Mesenteric fat pad (tissue), 1 donor: ENCODE results near the gene GAK. TPM values are rescaled to one million over a fixed set of nuclear protein-coding genes. Genes with fewer than 3 reads are reported as not detected.

ENCODE experiments used
- DNase-seq: peaks from one replicate; pipeline ENCODE4 v3.0.0-alpha.2; 2020; ENCODE audit warnings: low spot score
- total RNA-seq: library from RNA; stranded (reverse); fragmentation: NEBNext Ultra II Directional; extraction: Animal tissue kit (Norgen Biotek cat#: 25700); gene quantifications from one replicate; pipeline ENCODE4 v1.2.1, GENCODE V29; 2021
- donor health status: DM: yes; HTN: yes; CAD: no.

The GAK gene
- total RNA-seq, 1 donor from 2014 or later = 91.3 TPM

DNA sequence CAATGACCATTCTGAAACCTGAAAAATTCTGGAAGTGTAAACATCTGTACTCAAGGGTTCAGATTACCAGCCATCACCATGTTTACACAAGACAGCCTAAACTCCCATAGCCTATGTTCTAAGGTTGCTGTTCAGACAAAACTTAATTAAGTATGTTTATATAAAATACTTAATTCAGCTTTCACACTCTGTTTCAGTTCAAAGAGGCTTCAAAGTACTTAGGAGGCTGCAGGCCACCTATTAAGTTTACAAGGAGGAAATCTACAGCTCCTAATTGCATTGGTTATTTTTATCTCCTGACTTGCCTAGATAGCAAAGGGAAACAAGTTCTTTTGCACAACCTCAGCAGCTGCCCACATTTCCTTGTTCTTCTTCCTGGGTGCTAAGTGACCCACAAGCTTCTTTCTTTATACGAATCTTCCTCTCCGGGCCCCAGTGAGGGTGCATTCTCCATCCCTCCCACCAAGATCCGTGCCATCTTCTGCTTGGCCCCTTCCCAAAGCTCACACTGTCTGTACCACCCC lies 2.0 kb downstream of the GAK start:
- peak; percentile 20 for DNase-seq

DNA sequence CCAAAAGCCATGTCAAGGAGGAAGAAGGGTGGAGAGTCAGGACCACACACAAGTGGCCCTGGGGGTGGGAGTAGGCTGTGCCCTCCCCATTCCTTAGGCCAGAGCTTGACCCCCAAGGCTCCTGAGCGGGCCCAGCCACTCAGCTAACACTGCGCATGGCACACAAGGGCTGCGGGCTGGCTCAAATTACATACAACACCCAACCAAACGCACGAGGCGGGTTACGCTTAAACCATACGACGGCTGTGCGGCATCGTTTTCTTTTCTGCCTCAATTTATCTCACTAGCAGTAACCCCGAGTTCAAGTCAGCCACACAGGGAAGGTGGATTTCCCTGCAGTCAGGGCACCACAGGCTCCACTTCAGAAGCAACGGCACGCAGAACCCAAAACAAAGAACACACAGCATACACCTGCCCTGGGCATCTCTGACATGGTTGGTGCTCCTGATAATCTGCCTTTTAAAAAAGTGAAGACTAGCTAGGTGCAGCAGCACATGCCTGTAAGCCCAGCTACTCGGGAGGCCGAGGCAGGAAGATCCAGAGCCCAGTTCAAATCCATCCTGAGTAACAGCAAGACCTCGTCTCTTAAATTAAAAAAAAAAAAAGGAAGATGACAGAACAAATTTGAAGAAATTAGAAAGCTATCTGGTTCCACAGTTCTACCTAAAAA lies 2.9 kb downstream of the GAK start:
- DNase-seq = peak; percentile 71

DNA sequence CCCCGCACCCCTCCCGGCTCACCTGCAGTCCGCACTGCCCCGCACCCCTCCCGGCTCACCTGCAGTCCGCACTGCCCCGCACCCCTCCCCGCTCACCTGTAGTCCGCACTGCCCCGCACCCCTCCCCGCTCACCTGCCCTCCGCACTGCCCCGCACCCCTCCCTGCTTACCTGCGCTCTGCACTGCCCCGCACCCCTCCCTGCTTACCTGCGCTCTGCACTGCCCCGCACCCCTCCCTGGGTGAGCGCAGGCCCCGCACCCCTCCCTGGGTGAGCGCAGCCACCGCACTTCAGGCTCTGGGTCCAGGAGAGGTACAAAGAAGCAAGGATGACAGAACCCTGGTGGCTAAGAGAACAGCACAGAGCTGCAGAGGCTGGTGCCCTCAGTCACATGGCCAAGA lies 4.5 kb downstream of the GAK start:
- peak; percentile 78 for DNase-seq

DNA sequence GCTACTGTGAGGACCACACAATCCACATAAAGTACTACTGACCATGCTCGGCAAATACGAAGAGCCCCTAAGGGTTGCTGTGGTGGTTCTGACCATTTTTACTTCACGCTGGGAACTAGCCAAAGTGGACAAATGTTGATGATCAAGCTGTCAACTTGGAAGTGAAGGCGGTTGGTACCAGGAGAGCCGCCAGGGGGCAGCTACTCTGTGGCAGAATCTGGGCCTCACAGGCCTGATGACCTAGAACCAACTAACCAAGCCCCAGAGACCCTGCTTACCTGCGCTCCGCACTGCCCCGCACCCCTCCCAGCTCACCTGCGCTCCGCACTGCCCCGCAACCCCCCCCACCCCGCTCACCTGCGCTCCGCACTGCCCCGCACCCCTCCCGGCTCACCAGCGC lies 5.6 kb downstream of the GAK start:
- DNase-seq = peak; percentile 51

DNA sequence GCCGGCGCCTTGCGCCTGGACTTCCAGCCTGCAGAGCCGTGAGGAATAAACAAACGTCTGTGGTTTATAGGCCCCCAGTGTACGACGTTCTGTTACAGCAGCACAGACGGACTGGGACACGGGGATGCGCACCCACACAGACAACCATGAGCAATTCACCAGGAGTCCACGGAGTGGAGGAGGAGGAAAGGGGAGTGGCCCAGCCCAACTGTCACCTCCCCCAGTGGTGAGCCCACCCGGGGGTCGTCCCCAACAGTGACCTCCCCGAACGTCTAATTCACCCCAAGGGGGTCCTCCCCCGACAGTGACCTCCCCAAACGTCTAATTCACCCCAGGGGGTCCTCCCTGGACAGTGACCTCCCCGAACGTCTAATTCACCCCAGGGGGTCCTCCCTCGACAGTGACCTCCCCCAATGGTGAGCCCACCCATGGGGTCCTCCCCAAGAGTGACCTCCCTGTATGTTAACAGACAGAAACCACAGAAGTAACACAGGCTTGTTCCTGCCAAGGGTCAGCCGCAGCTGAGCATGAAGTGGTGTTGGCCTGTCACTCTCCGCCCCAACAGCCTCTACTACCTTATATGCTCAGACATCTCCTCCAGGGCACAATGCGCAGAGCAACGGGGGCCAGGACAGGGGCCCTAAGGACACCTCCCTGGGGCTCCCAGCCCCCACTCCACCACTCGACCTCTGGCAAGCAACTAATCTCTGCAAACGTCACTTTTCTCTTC lies 6.2 kb downstream of the GAK start:
- peak; percentile 55 for DNase-seq

DNA sequence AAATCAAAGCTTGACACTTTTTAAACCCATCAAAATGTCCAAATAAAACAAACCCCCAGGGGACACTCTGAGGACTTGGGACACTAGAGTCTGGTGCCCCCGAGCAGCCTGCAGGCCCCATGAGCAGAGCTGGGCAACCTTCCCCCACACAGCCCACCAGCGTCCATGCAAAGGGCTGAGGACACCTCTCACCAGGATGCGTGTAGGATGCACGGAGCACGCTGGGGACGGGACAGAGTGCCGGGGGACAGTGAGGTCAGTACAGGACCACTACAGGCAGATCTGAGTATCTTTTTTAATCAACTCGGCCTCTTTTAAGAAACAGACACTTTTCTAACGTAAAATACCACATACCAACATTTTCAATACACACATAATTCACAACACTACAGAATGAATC lies 6.9 kb downstream of the GAK start:
- peak; percentile 57 for DNase-seq

DNA sequence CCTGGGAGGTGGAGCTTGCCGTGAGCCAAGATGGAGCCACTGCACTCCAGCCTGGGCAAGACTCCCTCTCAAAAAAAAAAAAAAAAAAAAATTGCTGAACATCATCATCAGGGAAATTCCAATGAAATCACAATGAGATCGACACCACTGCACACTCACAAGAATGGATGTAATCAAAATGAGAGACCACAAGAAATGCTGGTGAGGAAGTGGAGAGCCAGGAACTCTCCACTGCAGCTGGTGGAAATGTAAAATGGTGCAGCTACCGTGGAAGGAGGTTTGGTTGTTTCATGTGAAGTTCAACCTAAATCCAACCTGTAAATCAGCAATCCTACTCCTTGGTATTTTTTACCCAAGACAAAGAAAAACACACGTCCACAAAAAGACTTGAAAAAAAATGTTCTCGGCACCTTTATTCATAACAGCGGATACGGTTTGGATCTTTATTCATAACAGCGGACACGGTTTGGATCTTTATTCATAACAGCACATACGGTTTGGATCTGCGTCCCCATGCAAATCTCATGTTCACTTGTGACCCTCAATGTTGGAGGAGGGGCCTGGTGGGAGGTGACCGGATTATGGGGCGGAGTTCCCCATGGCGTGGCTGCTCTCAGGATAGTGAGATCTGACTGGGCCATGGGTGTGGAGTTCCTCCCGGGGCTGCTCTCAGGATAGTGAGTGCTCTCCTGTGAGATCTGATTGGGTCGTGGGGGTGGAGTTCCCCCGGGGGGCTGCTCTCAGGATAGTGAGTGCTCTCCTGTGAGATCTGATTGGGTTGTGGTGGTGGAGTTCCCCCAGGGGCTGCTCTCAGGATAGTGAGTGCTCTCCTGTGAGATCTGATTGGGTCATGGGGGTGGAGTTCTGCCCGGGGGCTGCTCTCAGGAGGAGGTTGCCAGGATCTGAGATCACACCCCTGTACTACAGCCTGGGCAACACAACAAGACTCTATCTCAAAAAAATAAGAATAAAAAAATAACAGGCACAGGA lies 7.7 kb downstream of the GAK start:
- DNase-seq = peak; percentile 73

DNA sequence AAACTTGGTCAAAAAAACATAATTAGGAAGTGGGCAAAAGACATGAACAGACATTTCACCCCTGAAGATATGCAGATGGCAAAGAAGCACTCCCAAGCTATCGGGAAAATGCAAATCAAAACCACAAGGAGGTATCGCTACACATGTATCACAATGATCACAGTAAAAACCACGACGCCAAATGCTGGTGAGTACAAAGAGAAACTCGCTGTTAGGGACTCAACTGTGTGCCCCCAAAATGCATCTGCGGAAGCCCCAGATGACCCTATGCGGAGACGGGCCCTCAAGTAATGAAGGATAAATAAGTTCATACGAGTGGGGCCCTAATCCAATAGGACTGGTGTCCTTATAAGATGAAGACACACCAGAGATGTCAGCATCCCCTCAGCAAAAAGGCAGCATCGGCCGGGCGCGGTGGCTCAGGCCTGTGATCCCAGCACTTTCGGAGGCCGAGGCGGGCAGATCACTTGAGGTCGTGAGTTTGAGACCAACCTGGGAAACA lies 10.2 kb downstream of the GAK start:
- DNase-seq = peak; percentile 83

DNA sequence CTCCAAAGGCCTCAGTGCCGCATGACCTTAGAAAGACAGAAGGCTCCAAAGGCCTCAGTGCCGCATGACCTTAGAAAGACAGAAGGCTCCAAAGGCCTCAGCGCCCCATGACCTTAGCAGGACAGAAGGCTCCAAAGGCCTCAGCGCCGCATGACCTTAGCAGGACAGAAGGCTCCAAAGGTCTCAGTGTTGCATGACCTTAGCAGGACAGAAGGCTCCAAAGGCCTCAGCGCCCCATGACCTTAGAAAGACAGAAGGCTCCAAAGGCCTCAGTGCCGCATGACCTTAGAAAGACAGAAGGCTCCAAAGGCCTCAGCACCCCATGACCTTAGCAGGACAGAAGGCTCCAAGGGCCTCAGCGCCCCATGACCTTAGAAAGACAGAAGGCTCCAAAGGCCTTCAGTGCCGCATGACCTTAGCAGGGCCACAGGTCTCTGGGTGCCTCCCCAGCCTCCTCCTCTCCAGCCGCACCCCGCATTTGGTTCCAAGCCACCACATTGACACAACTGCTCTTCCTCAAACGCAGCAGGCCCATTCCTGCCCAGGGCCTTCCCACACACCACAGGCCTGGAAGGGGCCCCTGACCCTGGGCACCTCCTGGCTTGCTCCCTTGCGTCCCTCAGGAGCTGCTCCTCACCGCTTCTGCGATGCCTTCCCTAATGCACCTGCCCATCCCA lies 13.0 kb downstream of the GAK start:
- peak; percentile 55 for DNase-seq

DNA sequence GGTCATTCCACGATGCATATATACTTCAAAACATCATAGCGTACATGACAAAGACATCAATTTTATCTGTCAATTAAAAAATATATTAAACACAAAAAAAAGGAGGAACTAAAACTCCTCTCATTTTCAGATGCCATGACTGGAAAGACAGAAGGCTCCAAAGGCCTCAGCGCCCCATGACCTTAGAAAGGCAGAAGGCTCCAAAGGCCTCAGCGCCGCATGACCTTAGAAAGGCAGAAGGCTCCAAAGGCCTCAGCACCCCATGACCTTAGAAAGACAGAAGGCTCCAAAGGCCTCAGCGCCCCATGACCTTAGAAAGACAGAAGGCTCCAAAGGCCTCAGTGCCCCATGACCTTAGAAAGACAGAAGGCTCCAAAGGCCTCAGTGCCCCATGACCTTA lies 13.5 kb downstream of the GAK start:
- peak; percentile 28 for DNase-seq

DNA sequence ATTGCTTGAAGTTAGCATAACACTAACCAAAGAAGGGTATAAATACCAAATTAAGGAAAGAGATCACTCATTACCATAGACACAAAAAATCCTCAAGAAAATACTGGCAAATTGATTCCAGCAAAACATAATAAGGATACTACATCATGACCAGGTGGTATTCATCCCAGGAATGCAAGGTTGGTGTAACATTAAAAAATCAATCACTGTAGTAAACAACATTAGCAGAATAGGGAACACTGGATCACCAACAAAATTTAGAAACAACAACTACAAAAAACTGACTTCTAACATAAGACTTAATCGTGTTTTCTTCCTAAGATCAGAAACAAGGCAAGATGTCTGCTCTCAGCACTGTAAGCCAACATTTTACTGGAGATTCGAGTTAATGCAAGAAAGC lies 14.1 kb downstream of the GAK start:
- DNase-seq = no peak

DNA sequence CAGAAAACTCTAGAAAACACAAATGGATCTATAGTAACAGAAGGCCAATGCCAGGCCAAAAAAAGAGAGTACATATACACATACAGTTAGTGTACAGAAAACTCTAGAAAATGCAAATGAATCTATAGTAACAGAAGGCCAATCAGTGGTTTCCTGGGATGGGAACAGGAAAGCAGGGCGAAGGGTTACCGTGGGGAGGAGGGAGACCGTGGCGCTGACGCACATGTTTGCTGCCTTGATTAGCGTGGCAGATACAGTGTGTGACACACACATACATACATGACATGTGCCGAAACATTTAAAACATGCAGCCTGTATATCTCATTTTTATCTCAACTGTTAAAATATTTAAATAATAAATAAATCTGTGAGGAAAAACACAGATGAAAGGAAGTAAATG lies 14.7 kb downstream of the GAK start:
- DNase-seq = peak; percentile 24

DNA sequence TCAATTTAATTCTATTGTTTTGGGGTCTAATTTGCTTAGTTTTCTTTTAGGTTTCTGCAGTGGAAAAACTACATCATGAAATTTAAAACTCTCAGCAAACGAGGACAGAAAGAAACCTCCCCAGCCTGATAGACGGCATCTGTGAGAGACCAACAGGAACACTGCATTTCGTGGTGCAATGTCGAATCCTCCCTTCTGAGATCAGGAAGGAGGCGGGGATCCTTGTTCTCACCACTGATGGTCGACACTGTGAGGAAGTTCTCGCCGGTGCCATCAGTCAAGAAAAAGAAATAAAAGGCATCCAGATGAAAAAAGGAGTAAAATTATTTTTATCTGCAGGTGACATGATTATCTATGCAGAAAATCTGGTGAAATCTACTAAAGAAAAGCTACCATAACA lies 16.5 kb downstream of the GAK start:
- DNase-seq = peak; percentile 12

DNA sequence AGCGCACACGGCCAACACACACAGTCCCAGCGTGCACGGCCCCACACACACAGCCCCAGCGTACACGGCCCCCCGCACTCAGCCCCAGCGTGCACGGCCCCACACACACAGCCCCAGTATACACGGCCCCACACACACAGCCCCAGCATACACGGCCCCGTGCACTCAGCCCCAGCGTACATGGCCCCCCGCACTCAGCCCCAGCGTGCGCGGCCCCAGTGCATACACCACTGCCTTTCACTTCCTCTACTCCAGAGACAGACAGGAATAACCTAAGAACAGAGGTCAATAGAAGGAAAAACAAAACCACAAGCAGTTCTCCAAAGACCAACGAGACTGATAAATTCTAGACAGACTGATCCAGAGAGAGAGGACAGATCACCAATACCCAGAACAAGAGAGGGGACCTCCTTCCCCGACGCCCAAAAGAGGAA lies 17.1 kb downstream of the GAK start:
- peak; percentile 30 for DNase-seq

DNA sequence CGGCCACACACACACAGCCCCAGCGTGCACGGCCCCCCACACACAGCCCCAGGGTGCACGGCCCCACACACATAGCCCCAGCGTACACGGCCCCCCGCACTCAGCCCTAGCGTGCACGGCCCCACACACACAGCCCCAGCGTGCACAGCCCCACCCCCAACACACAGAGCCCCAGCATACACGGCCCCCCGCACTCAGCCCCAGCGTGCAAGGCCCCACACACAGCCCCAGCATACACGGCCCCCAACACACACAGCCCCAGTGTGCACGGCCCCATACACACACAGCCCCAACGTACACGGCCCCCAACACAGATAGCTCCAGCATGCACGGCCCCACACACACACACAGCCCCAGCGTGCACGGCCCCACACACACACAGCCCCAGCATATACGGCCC lies 17.6 kb downstream of the GAK start:
- DNase-seq = peak; percentile 12

DNA sequence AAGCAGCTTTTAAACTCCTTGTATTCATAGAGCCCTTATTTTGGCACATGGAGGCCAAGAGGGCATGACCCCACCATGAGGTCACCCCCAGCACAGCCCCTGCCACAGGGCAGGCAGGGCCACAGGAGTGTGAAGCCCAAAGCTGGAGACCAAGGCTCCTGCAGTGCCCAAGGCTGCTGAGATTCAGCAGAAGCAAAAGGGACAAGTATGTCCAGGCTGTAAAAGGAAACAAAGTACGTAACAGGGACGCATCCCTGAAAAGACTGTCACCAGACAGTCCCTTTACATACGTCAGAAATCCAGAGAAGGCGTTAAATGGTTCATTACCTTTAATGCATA lies 18.9 kb downstream of the GAK start:
- peak; percentile 59 for DNase-seq

DNA sequence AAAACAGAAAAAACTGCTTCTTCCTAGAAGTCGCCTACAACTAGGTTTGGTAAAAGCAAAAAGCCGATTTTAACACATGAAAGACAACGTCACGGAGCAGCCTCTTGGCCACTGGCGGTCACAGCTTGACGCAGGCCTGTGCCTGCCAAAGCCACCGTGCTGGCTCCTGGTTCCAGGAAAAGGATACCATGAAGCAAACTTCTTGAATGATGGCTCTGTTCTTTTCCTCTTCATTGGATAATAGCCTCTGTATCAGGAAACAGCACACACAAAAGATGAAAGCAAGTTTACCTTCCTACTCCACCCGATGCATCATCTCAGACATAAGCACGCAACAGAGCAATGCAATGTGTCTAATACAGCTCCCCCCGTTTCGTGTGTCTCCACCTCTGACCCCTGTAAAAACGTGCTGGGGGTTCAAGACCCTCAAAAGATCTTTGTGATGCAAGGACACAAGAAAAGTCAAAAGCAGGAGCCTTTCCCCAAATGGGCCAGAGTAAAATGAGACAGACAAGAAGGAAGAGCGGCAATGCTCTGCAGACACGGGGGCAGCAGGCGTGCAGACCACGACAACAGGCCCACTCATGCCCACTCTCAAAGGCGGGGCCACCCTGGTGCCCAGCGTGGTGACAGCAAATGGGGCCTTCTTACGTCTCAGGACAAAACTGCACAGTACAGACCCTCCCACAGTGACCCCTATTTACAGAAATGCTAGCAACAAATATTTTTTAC lies 19.4 kb downstream of the GAK start:
- peak; percentile 45 for DNase-seq

DNA sequence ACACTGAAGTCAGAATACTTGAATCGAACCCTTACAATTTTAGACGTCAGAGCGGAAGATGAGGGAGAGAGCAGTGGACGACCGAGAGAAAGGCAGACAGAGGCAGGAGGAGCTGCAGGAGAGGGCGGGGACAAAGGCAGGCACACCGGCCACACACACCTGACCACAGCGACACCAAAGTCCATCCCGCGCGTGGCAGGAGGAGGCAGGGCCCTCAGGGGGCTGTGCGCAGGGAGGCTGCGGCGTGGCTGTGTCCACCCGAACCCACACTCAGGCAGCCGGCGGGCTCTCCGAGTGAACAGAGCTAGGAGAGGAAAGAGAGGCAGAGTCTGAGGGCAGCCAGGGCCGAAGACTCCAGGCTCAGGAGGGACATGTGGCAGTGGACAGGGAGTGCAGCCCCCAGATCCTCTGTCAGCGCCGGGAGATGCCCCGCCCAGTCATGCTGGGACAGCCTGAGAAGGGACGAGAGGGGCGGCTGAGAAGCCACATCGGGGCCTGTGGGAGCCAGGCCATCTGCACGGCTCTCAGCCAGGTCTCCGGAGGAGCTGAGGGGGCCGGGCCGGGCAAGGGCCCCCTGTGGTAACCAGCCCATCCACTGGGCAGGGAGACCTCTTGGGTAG lies 20.1 kb downstream of the GAK start:
- peak; percentile 62 for DNase-seq

DNA sequence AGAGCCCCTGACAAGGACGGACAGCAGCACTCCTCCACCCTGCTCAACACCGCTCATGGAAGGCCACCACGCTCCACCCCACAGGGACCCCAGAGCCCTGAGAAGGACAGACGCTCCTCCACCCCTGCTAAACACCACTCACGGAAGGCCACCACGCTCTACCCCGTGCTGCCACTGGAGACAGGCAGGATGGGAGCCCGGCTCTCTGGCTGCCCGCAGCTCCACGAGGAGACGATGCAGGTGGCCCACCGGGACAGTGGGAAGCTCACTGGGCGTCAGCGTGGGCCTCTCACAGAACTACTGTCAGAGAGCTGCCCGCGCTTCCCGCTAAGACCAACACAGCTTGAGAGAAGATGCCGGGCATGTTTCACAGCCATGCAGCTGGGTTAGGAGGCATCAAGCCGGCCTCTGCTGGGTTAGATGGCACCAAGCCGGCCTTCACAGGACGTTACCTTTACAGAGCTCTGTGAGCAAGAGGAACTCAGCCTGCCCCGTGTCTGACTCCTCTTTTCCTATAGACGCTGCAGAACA lies 20.8 kb downstream of the GAK start:
- DNase-seq = peak; percentile 62
